GM12891 (cell line): ENCODE results near the gene NBEA.

Experiments used
- PAX5 ChIP-seq: IDR thresholded peaks from 2 replicates; pipeline ENCODE4 v1.6.1; 2011; ENCODE audit warnings: low read length, moderate library complexity, mild to moderate bottlenecking; ENCODE audit not compliant: insufficient read depth, severe bottlenecking
- POLR2A ChIP-seq: IDR thresholded peaks from 2 replicates; pipeline ENCODE4 v1.6.1; 2011; ENCODE audit warnings: low read depth, low read length, control low read depth
- POLR2AphosphoS5 ChIP-seq: IDR thresholded peaks from 2 replicates; pipeline ENCODE4 v1.6.1; 2011; ENCODE audit warnings: low read depth, low read length, control low read depth
- SPI1 ChIP-seq: IDR thresholded peaks from 2 replicates; pipeline ENCODE4 v1.6.1; 2011; ENCODE audit warnings: low read depth, low read length, control low read depth
- TAF1 ChIP-seq: IDR thresholded peaks from 2 replicates; pipeline ENCODE4 v1.6.1; 2011; ENCODE audit warnings: low read depth, low read length, control low read depth

GRCh38 chr13:35465371-35465770, 523.3 kb downstream of the NBEA start:
- TF ChIP-seq TAF1, result no peak
- no peak for TF ChIP-seq POLR2A
- TF ChIP-seq POLR2AphosphoS5, result no peak
- no peak for TF ChIP-seq SPI1
- TF ChIP-seq PAX5, result no peak
